D721Med (cell line): ENCODE data around the gene INO80.

ENCODE experiments used
- DNase-seq: peaks from one replicate; pipeline ENCODE4 v3.0.0; 2011; ENCODE audit warnings: low spot score; ENCODE audit not compliant: insufficient read length
- FAIRE-seq: peaks from 2 replicates; lab custom pipeline; 2011; peaks lifted over from hg19 to GRCh38; lab: Jason Lieb, UNC
- TF ChIP-seq, protein P1 (sequence below): IDR thresholded peaks from 2 replicates; pipeline ENCODE4 v1.5.1; 2012; ENCODE audit warnings: mild to moderate bottlenecking, control low read depth; ENCODE audit not compliant: insufficient read depth; ENCODE audit errors: missing control alignments

Gene INO80

DNA sequence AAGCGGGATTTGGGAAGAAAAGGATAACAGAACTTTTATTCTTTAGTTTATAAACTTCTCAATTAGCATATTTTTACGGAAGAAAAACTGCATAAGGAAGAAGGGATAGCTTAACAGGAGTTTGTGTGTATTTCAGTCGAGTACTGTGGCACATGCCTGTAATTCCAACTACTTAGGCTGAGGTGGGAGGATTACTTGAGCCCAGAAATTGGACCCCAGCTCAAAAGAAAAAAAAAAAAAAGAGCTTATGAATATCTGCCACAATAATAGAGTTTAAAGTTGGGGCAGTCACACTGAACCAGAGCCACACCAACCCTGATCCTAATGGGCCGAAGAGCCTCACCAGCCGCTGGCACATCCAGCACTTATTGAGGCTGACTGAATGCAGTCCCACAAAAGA lies 131.7 kb downstream of the INO80 start:
- TF ChIP-seq, protein P1, sequence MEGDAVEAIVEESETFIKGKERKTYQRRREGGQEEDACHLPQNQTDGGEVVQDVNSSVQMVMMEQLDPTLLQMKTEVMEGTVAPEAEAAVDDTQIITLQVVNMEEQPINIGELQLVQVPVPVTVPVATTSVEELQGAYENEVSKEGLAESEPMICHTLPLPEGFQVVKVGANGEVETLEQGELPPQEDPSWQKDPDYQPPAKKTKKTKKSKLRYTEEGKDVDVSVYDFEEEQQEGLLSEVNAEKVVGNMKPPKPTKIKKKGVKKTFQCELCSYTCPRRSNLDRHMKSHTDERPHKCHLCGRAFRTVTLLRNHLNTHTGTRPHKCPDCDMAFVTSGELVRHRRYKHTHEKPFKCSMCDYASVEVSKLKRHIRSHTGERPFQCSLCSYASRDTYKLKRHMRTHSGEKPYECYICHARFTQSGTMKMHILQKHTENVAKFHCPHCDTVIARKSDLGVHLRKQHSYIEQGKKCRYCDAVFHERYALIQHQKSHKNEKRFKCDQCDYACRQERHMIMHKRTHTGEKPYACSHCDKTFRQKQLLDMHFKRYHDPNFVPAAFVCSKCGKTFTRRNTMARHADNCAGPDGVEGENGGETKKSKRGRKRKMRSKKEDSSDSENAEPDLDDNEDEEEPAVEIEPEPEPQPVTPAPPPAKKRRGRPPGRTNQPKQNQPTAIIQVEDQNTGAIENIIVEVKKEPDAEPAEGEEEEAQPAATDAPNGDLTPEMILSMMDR = no peak
- DNase-seq (no peak), FAIRE-seq (no peak)

DNA sequence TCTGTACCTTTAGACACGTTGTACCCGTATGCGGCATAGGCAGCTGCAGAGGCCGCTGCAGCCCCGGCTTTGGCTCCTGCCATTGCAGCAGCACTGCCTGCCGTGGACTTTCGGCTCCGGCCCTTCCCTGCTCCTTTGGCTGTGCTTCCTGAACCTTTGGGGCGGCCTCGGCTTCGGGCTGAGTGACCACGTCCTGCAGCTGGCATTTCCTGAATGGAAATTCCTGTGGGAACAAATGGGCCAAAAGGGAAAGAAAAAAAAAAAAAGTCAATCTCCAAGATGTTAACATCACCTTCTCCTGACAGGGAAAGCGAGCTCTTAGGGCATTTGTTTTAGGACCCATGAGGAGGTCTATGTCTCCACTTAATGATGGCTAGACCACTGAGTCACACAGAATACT lies 133.2 kb downstream of the INO80 start:
- no peak for FAIRE-seq
- DNase-seq = no peak
- TF ChIP-seq, protein P1 = no peak

DNA sequence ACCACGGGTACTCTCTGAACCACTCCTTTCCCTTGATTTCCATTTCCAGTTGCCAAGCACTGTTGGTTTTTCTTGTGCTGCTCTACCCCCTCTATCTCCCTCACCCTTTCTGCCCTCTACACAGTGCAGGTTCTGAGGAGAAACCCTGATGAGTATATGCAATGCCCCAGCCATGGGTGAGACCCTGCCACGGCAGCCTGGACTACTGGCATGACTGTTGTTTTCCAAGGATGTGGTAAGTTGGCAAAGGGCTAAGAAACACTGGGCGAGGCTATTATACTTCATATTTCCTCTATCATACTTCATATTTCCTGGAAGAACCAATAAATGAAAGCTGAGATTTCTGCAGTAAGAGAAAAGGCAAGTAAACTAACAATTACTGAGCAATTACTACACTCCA lies 134.9 kb downstream of the INO80 start:
- TF ChIP-seq, protein P1 = no peak
- no peak for FAIRE-seq

DNA sequence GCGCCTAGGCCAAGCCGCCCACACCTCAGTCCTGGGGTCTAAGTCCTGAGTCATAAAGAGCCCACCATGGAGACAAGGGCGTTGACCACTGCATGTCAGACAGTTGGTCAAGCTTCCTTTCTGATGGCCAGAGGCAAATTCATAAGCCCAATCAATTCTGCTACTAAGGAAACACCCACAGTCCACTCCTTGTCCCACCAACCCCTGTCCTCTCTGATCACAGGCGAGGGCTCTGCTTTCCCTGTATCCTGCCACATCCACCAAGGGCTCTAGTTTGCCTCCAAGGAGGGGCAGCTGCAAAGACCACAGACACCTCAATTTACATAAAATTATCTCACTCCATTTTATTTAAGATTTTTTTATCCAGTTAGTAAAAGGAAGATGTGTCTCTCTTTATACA lies 137.5 kb downstream of the INO80 start:
- TF ChIP-seq, protein P1 = no peak
- FAIRE-seq = no peak
- DNase-seq = no peak

More for the DNA sequence above, 134.9 kb downstream of the INO80 start:
- DNase-seq = no peak

DNA sequence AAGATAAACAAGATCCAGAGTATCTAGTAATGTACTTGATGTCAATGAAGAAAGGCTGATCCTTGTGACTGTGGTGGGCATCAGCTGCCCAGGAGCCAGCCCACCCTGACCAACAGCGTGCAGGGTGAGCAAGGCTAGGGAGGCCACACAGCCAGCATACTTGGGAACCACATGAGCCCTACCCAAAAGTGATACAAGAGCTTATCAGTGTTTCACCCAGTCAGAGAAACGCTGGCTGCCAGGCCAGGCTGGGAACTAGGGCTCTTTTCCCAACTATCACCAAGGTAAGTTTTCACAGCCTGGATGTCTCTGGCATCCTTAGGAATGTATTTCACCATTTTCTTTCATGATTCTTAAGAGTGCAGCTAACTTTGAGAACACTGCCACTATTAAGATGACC lies 137.9 kb downstream of the INO80 start:
- TF ChIP-seq, protein P1 = no peak
- no peak for FAIRE-seq
- DNase-seq = no peak

DNA sequence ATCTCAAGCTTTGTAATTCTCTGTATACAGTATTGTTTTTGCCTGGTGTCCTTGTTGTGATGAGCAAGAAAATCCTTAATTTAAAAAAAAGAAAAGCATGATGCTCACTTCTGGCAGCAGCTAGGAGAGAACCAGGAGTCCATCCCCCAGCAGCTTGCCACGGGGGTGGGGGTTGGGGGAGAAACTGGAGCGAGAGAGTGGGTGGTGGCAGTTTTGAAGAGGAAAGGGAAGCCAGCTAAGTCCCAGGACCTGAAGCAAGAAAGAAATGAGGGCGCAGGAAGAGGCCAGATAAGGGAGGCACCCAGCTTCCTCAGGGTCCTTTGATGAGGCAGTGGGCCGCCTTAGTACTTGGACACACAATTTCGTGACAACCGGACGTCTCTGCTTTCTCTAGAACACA lies 139.3 kb downstream of the INO80 start:
- no peak for DNase-seq
- no peak for FAIRE-seq
- TF ChIP-seq, protein P1 = no peak

DNA sequence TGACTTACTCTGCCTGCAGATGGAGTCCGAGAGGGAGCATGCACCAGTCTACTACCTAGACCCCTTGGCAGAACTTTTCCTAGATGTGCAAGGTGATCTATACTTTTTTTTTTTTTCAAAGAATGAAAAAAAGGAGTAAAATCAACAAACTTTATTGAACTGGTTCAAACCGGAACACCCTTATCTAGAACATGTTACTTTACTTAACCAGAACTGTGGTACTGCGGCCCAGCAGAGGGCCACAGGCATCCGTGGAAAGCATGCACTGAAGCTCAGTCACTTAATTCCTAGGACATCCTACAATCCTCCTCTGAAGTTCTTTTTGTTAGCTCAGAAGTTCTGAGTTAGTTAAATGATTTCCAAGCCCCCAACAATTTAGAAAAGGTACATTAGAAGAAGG lies 141.2 kb downstream of the INO80 start:
- TF ChIP-seq, protein P1 = no peak
- DNase-seq (no peak), FAIRE-seq (no peak)
